Measurements from ENCODE around the gene VSTM2B.

VSTM2B gene

GRCh38 chr19:29579308-29579910, 53.6 kb downstream of the VSTM2B start:
- FAIRE-seq (no peak), DNase-seq (ENCODE audit: insufficient read length, low spot score) (no peak)
- TF ChIP-seq CTCF (IDR thresholded peaks at IDR 0.05; ENCODE audit: insufficient read depth, missing control alignments): no peak

GRCh38 chr19:29581398-29581797, 55.6 kb downstream of the VSTM2B start:
- DNase-seq (ENCODE audit: insufficient read length, low spot score): no peak
- no peak for FAIRE-seq
- TF ChIP-seq CTCF (IDR thresholded peaks at IDR 0.05; ENCODE audit: insufficient read depth, missing control alignments): no peak

- TF ChIP-seq CTCF (IDR thresholded peaks at IDR 0.05; ENCODE audit: insufficient read depth, missing control alignments): no peak
- no peak for FAIRE-seq
- no peak for DNase-seq (ENCODE audit: insufficient read length, low spot score)
Observed at GRCh38 chr19:29583196-29583999, 57.6 kb downstream of the VSTM2B start.

- DNase-seq (ENCODE audit: insufficient read length, low spot score): no peak
- no peak for FAIRE-seq
- TF ChIP-seq CTCF (IDR thresholded peaks at IDR 0.05; ENCODE audit: insufficient read depth, missing control alignments): no peak
Observed at GRCh38 chr19:29586401-29586800, 60.6 kb downstream of the VSTM2B start.

GRCh38 chr19:29587059-29587458, 61.3 kb downstream of the VSTM2B start:
- no peak for TF ChIP-seq CTCF (IDR thresholded peaks at IDR 0.05; ENCODE audit: insufficient read depth, missing control alignments)
- no peak for DNase-seq (ENCODE audit: insufficient read length, low spot score)
- no peak for FAIRE-seq

GRCh38 chr19:29587518-29587986, 61.8 kb downstream of the VSTM2B start:
- FAIRE-seq (no peak), DNase-seq (ENCODE audit: insufficient read length, low spot score) (no peak)
- TF ChIP-seq CTCF (IDR thresholded peaks at IDR 0.05; ENCODE audit: insufficient read depth, missing control alignments): no peak

GRCh38 chr19:29588095-29588494, 62.3 kb downstream of the VSTM2B start:
- TF ChIP-seq CTCF (IDR thresholded peaks at IDR 0.05; ENCODE audit: insufficient read depth, missing control alignments): no peak
- DNase-seq (ENCODE audit: insufficient read length, low spot score) (no peak), FAIRE-seq (no peak)
